ENCODE results near the gene SLC2A10. TPM values are rescaled to one million over a fixed set of nuclear protein-coding genes. Genes with fewer than 3 reads are reported as not detected.

The SLC2A10 gene
- total RNA-seq, 4 donors from 2014 or later: 8.2 to 33.5 (median 15.2) TPM

DNA sequence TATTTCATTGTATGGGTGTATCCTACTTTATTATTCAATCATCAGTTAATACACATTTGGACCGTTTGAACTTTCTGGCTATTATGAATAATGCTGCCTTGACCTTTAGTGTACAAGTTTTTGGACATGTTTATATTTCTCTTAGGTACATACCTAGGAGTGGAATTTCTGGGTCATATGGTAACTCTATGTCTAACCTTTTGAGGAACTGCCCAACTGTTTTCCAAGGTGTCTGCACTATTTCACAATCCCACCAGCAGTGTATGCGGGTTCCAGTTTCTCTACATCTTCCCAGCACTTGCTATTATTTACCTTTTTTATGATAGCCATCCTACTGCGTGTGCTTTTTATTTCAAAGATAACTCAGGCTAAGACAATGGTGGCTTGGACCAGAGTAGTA is 43.8 kb upstream of the SLC2A10 start:
- no peak overlapping the region for H3K4me3 ChIP-seq
- intact Hi-C loops (cut with DNase I; ENCODE audit: low total_unique reads) (no loop called here), in situ Hi-C loops (cut with MboI; ENCODE audit: low pct_ligation_motif_present in 1 of 4, low pct_unique_long_range_greater_than_20kb in 1 of 4, low sequenced_read_pairs in 3 of 4) (no loop called here)
- H3K36me3 ChIP-seq: no peaks in the 10 kb centered on the region
- DNase-seq: no peak
- no peaks in the 10 kb centered on the region for H3K9me3 ChIP-seq
- no peak overlapping the region for H3K27ac ChIP-seq
- WGBS, 2 donors (ENCODE audit: low coverage in 1 of 2): 61 to 72% methylated on average over 2 to 3 of the region's 3 CpGs
- H3K27me3 ChIP-seq: no peaks in the 10 kb centered on the region
- no peaks in the 10 kb centered on the region for H3K4me1 ChIP-seq
- TF ChIP-seq, protein P1, sequence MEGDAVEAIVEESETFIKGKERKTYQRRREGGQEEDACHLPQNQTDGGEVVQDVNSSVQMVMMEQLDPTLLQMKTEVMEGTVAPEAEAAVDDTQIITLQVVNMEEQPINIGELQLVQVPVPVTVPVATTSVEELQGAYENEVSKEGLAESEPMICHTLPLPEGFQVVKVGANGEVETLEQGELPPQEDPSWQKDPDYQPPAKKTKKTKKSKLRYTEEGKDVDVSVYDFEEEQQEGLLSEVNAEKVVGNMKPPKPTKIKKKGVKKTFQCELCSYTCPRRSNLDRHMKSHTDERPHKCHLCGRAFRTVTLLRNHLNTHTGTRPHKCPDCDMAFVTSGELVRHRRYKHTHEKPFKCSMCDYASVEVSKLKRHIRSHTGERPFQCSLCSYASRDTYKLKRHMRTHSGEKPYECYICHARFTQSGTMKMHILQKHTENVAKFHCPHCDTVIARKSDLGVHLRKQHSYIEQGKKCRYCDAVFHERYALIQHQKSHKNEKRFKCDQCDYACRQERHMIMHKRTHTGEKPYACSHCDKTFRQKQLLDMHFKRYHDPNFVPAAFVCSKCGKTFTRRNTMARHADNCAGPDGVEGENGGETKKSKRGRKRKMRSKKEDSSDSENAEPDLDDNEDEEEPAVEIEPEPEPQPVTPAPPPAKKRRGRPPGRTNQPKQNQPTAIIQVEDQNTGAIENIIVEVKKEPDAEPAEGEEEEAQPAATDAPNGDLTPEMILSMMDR (IDR thresholded peaks at IDR 0.05): no peak
- TF ChIP-seq EP300 (IDR thresholded peaks at IDR 0.05; ENCODE audit: low read depth) (no peak), POLR2A (IDR thresholded peaks at IDR 0.05) (no peak), POLR2AphosphoS5 (IDR thresholded peaks at IDR 0.05) (no peak)

DNA sequence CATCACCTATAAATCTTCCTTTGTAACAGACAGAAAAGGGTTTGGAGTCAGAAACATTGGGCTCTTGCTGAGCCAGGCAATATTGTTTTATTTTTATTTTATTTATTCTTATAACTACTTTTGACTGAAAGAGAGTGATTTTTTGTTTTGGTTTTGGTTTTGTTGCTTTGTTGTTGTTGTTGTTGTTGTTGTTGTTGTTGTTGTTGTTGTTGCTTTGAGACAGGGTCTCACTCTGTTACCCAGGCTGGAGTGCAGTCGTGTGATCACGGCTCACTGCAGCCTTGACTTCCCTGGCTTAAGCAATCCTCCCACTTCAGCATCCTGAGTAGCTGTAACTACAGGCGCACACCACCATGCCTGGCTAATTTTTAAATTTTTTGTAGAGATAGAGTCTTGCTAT is 43.1 kb upstream of the SLC2A10 start:
- WGBS, 2 donors (ENCODE audit: low coverage in 1 of 2): 76 to 94% methylated on average over 2 to 3 of the region's 3 CpGs
- Histone ChIP-seq H3K4me3 (no peak overlapping the region), H3K4me1 (no peaks in the 10 kb centered on the region), H3K27me3 (no peaks in the 10 kb centered on the region), H3K27ac (no peak overlapping the region), H3K36me3 (no peaks in the 10 kb centered on the region), H3K9me3 (no peaks in the 10 kb centered on the region)
- intact Hi-C loops (cut with DNase I; ENCODE audit: low total_unique reads) (no loop called here), in situ Hi-C loops (cut with MboI; ENCODE audit: low pct_ligation_motif_present in 1 of 4, low pct_unique_long_range_greater_than_20kb in 1 of 4, low sequenced_read_pairs in 3 of 4) (no loop called here)
- no peak for TF ChIP-seq POLR2A (IDR thresholded peaks at IDR 0.05)
- TF ChIP-seq POLR2AphosphoS5 (IDR thresholded peaks at IDR 0.05): no peak
- no peak for DNase-seq

DNA sequence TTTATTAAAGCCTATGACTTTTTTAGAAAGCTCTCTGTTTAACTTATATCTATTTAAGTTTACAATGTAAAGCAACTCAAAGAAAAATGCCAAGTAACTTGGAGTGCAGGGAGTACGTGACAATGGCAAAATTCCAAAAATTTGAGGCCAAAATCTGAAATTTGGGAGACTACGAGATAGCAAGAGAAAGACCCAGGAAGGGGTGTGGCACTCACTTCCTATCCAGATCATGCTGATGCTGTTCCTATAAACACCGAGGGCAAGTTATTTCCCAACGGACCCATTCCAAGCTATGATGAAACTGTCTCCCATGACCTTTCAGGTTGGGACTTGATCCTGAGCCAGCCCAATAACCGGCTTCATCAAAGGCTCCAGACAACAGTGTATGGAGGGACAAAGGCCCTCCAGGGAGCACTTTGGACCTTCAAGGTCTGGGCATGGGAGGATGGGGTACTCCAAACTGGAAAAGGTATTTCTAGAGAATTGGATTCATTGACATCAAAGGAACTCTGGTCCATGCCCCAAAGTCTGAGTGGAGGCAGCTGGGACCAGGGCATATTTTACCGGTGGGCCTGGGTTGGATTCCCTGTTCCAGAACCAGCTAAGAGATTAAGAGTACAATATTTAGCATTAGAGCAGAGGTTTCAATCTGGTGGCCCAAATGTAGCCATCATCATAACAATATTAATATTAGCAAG is 42.5 kb upstream of the SLC2A10 start:
- H3K4me3 ChIP-seq: no peak overlapping the region
- no peaks in the 10 kb centered on the region for H3K36me3 ChIP-seq
- in situ Hi-C loops (cut with MboI; ENCODE audit: low pct_ligation_motif_present in 1 of 4, low pct_unique_long_range_greater_than_20kb in 1 of 4, low sequenced_read_pairs in 3 of 4) (no loop called here), intact Hi-C loops (cut with DNase I; ENCODE audit: low total_unique reads) (no loop called here)
- H3K4me1 ChIP-seq: no peaks in the 10 kb centered on the region
- no peak for DNase-seq
- H3K9me3 ChIP-seq: no peaks in the 10 kb centered on the region
- 65 to 90% methylated on average over 4 to 6 of the region's 6 CpGs for WGBS, 2 donors (ENCODE audit: low coverage in 1 of 2)
- no peak overlapping the region for H3K27ac ChIP-seq
- H3K27me3 ChIP-seq: no peaks in the 10 kb centered on the region
- TF ChIP-seq, protein P1 (IDR thresholded peaks at IDR 0.05): no peak
- TF ChIP-seq EP300 (IDR thresholded peaks at IDR 0.05; ENCODE audit: low read depth): no peak
- TF ChIP-seq POLR2A (IDR thresholded peaks at IDR 0.05): no peak
- no peak for TF ChIP-seq POLR2AphosphoS5 (IDR thresholded peaks at IDR 0.05)

DNA sequence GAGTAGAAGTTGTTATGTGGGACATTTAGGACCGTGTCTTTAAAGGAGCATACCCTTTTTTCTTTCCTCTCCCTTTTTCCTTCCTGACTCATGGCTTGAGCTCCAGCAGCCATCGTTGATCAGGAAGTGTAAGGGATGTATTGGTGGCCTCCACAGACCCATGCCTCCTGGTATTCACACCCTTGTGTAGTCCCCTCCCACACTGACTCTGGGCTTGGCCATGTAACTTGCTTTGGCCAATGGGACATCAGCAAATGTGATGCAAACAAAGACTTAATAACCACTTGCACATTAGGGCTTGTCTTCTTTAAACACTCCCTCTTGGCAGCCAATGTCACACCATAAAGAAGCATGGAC is 39.2 kb upstream of the SLC2A10 start:
- Histone ChIP-seq H3K36me3 (no peaks in the 10 kb centered on the region), H3K4me1 (no peaks in the 10 kb centered on the region), H3K27me3 (no peaks in the 10 kb centered on the region), H3K9me3 (no peaks in the 10 kb centered on the region), H3K27ac (no peak overlapping the region), H3K4me3 (no peak overlapping the region)
- WGBS, 2 donors (ENCODE audit: low coverage in 1 of 2): 68% methylated on average over 2 of the region's 2 CpGs; no CpG with 5 or more reads in 1 of the 2 donors
- in situ Hi-C loops (cut with MboI; ENCODE audit: low pct_ligation_motif_present in 1 of 4, low pct_unique_long_range_greater_than_20kb in 1 of 4, low sequenced_read_pairs in 3 of 4) (loop anchor here in 1 of 4 donors (10.0 kb wide), 1 partner anchor 145 kb away; no protein-coding TSS in a partner anchor), intact Hi-C loops (cut with DNase I; ENCODE audit: low total_unique reads) (loop anchor here (10.0 kb wide), 1 partner anchor 625 kb away; no protein-coding TSS in a partner anchor)
- DNase-seq: no peak
- no peak for TF ChIP-seq POLR2A (IDR thresholded peaks at IDR 0.05)
- TF ChIP-seq POLR2AphosphoS5 (IDR thresholded peaks at IDR 0.05): no peak
- no peak for TF ChIP-seq EP300 (IDR thresholded peaks at IDR 0.05; ENCODE audit: low read depth)
- TF ChIP-seq, protein P1 (IDR thresholded peaks at IDR 0.05): no peak
